ENCODE results near the gene GPR82.

Gene GPR82

GRCh38 chrX:41703574-41704029 is 20.4 kb upstream of the GPR82 start:
- Histone ChIP-seq H3K9ac (ENCODE audit: low read length) (no peak overlapping the region), H3K27ac (ENCODE audit: low read depth, low read length) (no peak overlapping the region), H2BK120ac (ENCODE audit: insufficient read depth, low read length, poor library complexity) (no peak overlapping the region), H2BK12ac (ENCODE audit: low read length) (no peak overlapping the region), H2AFZ (ENCODE audit: insufficient read depth, low read length, poor library complexity) (no peak overlapping the region), H3K27me3 (ENCODE audit: insufficient read depth, low read length) (no peaks in the 10 kb centered on the region), H3K79me1 (ENCODE audit: low read length) (no peaks in the 10 kb centered on the region), H2BK5ac (ENCODE audit: low read depth, low read length, poor library complexity) (no peak overlapping the region), H3K4ac (ENCODE audit: low read depth, low read length) (no peak overlapping the region), H3K18ac (ENCODE audit: low read length) (no peak overlapping the region), H3K4me2 (ENCODE audit: low read length) (no peak overlapping the region), H3K4me1 (ENCODE audit: control insufficient read depth in 1 of 2, insufficient read depth in 2 of 2, low read length in 2 of 2) (no peaks in the 10 kb centered on the region), H3K4me3 (ENCODE audit: low read depth, low read length) (no peak overlapping the region), H3K9me3 (ENCODE audit: insufficient read depth, low read depth, low read length) (no peaks in the 10 kb centered on the region), H4K8ac (ENCODE audit: low read depth, low read length) (no peak overlapping the region), H3K14ac (ENCODE audit: low read length) (no peak overlapping the region), H2AK5ac (ENCODE audit: low read length) (no peak overlapping the region), H3K79me2 (ENCODE audit: control insufficient read depth, insufficient read depth, low read length, poor library complexity) (no peaks in the 10 kb centered on the region), H4K91ac (ENCODE audit: low read depth, low read length) (no peak overlapping the region), H3K23ac (ENCODE audit: low read length) (no peak overlapping the region), H4K12ac (ENCODE audit: low read depth, low read length) (no peak overlapping the region), H3K36me3 (ENCODE audit: control insufficient read depth in 1 of 2, insufficient read depth in 2 of 2, low read length in 2 of 2) (no peaks in the 10 kb centered on the region)
- DNase-seq, result no peak

DNA sequence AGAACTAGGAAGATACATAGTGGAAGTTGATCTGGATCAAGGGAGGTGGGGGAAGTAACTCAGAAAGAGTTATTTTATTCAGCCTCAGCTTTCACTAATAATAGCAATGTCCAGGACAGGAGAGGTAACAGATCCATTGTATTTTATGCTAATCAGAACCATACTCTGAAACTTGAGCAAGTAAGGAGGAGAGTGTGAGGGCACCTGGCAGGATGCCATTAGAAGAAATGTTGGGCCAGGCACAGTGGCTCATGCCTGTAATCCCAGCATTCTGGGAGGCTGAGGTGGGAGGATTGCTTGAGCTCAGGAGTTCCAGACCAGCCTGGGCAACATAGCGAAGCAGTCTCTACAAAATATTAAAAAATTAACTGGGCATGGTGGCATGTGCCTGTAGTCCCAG is 18.9 kb upstream of the GPR82 start:
- Histone ChIP-seq H2AK5ac (ENCODE audit: low read length) (no peak overlapping the region), H3K9ac (ENCODE audit: low read length) (no peak overlapping the region), H3K36me3 (ENCODE audit: control insufficient read depth in 1 of 2, insufficient read depth in 2 of 2, low read length in 2 of 2) (no peaks in the 10 kb centered on the region), H2BK120ac (ENCODE audit: insufficient read depth, low read length, poor library complexity) (no peak overlapping the region), H3K23ac (ENCODE audit: low read length) (no peak overlapping the region), H4K12ac (ENCODE audit: low read depth, low read length) (no peak overlapping the region), H3K4me3 (ENCODE audit: low read depth, low read length) (no peak overlapping the region), H3K27ac (ENCODE audit: low read depth, low read length) (no peak overlapping the region), H3K4me1 (ENCODE audit: control insufficient read depth in 1 of 2, insufficient read depth in 2 of 2, low read length in 2 of 2) (no peaks in the 10 kb centered on the region), H3K79me1 (ENCODE audit: low read length) (no peaks in the 10 kb centered on the region), H3K9me3 (ENCODE audit: insufficient read depth, low read depth, low read length) (no peaks in the 10 kb centered on the region), H3K79me2 (ENCODE audit: control insufficient read depth, insufficient read depth, low read length, poor library complexity) (no peaks in the 10 kb centered on the region), H3K18ac (ENCODE audit: low read length) (no peak overlapping the region), H4K8ac (ENCODE audit: low read depth, low read length) (no peak overlapping the region), H2BK12ac (ENCODE audit: low read length) (no peak overlapping the region), H3K4me2 (ENCODE audit: low read length) (no peak overlapping the region), H3K4ac (ENCODE audit: low read depth, low read length) (no peak overlapping the region), H4K91ac (ENCODE audit: low read depth, low read length) (no peak overlapping the region), H3K14ac (ENCODE audit: low read length) (no peak overlapping the region), H2BK5ac (ENCODE audit: low read depth, low read length, poor library complexity) (no peak overlapping the region), H3K27me3 (ENCODE audit: insufficient read depth, low read length) (no peaks in the 10 kb centered on the region), H2AFZ (ENCODE audit: insufficient read depth, low read length, poor library complexity) (no peak overlapping the region)
- WGBS (ENCODE audit: extremely low coverage, insufficient coverage, insufficient read length), result no CpG with 5 or more reads among the region's 1 CpG
- no peak for DNase-seq

- no peaks in the 10 kb centered on the region for H3K79me1 ChIP-seq (ENCODE audit: low read length)
- H3K27me3 ChIP-seq (ENCODE audit: insufficient read depth, low read length), result no peaks in the 10 kb centered on the region
- H4K8ac ChIP-seq (ENCODE audit: low read depth, low read length), result no peak overlapping the region
- H2BK5ac ChIP-seq (ENCODE audit: low read depth, low read length, poor library complexity), result no peak overlapping the region
- no peak overlapping the region for H3K4me2 ChIP-seq (ENCODE audit: low read length)
- H2AK5ac ChIP-seq (ENCODE audit: low read length), result no peak overlapping the region
- WGBS (ENCODE audit: extremely low coverage, insufficient coverage, insufficient read length), result no CpG with 5 or more reads among the region's 3 CpGs
- no peak overlapping the region for H4K91ac ChIP-seq (ENCODE audit: low read depth, low read length)
- H3K4me1 ChIP-seq (ENCODE audit: control insufficient read depth in 1 of 2, insufficient read depth in 2 of 2, low read length in 2 of 2), result no peaks in the 10 kb centered on the region
- H2AFZ ChIP-seq (ENCODE audit: insufficient read depth, low read length, poor library complexity), result no peak overlapping the region
- H4K12ac ChIP-seq (ENCODE audit: low read depth, low read length), result no peak overlapping the region
- H3K9me3 ChIP-seq (ENCODE audit: insufficient read depth, low read depth, low read length), result no peaks in the 10 kb centered on the region
- H3K36me3 ChIP-seq (ENCODE audit: control insufficient read depth in 1 of 2, insufficient read depth in 2 of 2, low read length in 2 of 2), result no peaks in the 10 kb centered on the region
- H3K27ac ChIP-seq (ENCODE audit: low read depth, low read length), result no peak overlapping the region
- no peak overlapping the region for H3K9ac ChIP-seq (ENCODE audit: low read length)
- DNase-seq, result no peak
- H3K4ac ChIP-seq (ENCODE audit: low read depth, low read length), result no peak overlapping the region
- H3K23ac ChIP-seq (ENCODE audit: low read length), result no peak overlapping the region
- no peak overlapping the region for H3K14ac ChIP-seq (ENCODE audit: low read length)
- H3K79me2 ChIP-seq (ENCODE audit: control insufficient read depth, insufficient read depth, low read length, poor library complexity), result no peaks in the 10 kb centered on the region
- H2BK120ac ChIP-seq (ENCODE audit: insufficient read depth, low read length, poor library complexity), result no peak overlapping the region
- no peak overlapping the region for H3K18ac ChIP-seq (ENCODE audit: low read length)
- H3K4me3 ChIP-seq (ENCODE audit: low read depth, low read length), result no peak overlapping the region
- H2BK12ac ChIP-seq (ENCODE audit: low read length), result no peak overlapping the region
Observed at GRCh38 chrX:41705680-41706374, 18.2 kb upstream of the GPR82 start.

GRCh38 chrX:41707218-41707617 is 16.8 kb upstream of the GPR82 start:
- Histone ChIP-seq H3K4me1 (ENCODE audit: control insufficient read depth in 1 of 2, insufficient read depth in 2 of 2, low read length in 2 of 2) (no peaks in the 10 kb centered on the region), H2AFZ (ENCODE audit: insufficient read depth, low read length, poor library complexity) (no peak overlapping the region), H3K23ac (ENCODE audit: low read length) (no peak overlapping the region), H3K27ac (ENCODE audit: low read depth, low read length) (no peak overlapping the region), H2BK12ac (ENCODE audit: low read length) (no peak overlapping the region), H3K9ac (ENCODE audit: low read length) (no peak overlapping the region), H3K9me3 (ENCODE audit: insufficient read depth, low read depth, low read length) (no peaks in the 10 kb centered on the region), H4K12ac (ENCODE audit: low read depth, low read length) (no peak overlapping the region), H2AK5ac (ENCODE audit: low read length) (no peak overlapping the region), H2BK5ac (ENCODE audit: low read depth, low read length, poor library complexity) (no peak overlapping the region), H3K4me3 (ENCODE audit: low read depth, low read length) (no peak overlapping the region), H3K4me2 (ENCODE audit: low read length) (no peak overlapping the region), H3K14ac (ENCODE audit: low read length) (no peak overlapping the region), H4K8ac (ENCODE audit: low read depth, low read length) (no peak overlapping the region), H2BK120ac (ENCODE audit: insufficient read depth, low read length, poor library complexity) (no peak overlapping the region), H3K36me3 (ENCODE audit: control insufficient read depth in 1 of 2, insufficient read depth in 2 of 2, low read length in 2 of 2) (no peaks in the 10 kb centered on the region), H3K79me2 (ENCODE audit: control insufficient read depth, insufficient read depth, low read length, poor library complexity) (no peaks in the 10 kb centered on the region), H3K27me3 (ENCODE audit: insufficient read depth, low read length) (no peaks in the 10 kb centered on the region), H4K91ac (ENCODE audit: low read depth, low read length) (no peak overlapping the region), H3K4ac (ENCODE audit: low read depth, low read length) (no peak overlapping the region), H3K79me1 (ENCODE audit: low read length) (no peaks in the 10 kb centered on the region), H3K18ac (ENCODE audit: low read length) (no peak overlapping the region)
- no peak for DNase-seq
- no CpG with 5 or more reads among the region's 1 CpG for WGBS (ENCODE audit: extremely low coverage, insufficient coverage, insufficient read length)
